ENCODE data around the gene FBXL13.

DNA sequence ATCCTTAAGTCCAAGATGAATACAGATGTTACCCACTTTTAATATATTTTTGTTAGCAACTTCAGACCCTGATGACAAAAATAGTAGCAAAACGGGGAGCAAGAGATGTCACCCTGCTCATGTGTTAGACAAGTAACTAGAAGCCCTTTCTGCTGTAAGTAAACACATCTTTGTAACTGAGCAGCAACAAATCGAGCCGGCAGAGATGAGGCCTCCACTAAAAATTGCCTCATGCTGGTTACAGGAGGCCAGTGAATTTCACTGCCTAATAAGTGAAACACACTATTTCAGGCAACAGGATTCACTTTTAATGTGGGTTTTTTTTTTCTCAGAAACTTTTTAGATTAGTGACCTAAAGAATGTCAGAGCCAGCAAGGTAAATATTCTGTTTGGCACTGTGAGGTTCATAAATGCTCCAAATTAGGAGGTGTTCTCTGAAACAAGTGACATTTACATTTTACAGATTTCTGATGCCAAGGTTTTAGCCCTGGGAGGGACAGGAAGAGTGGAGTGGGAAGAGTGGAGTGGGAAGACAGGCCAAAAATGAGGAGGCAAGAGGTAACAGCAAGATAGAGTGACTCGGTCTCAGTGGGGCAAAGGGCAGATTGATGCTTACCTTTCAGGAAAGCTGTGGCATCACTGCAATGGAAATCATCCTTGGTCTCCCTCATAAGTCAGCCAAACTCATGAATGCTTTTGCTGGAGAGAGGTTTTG, 215.4 kb downstream of the FBXL13 start:
- TF ChIP-seq, protein P1, sequence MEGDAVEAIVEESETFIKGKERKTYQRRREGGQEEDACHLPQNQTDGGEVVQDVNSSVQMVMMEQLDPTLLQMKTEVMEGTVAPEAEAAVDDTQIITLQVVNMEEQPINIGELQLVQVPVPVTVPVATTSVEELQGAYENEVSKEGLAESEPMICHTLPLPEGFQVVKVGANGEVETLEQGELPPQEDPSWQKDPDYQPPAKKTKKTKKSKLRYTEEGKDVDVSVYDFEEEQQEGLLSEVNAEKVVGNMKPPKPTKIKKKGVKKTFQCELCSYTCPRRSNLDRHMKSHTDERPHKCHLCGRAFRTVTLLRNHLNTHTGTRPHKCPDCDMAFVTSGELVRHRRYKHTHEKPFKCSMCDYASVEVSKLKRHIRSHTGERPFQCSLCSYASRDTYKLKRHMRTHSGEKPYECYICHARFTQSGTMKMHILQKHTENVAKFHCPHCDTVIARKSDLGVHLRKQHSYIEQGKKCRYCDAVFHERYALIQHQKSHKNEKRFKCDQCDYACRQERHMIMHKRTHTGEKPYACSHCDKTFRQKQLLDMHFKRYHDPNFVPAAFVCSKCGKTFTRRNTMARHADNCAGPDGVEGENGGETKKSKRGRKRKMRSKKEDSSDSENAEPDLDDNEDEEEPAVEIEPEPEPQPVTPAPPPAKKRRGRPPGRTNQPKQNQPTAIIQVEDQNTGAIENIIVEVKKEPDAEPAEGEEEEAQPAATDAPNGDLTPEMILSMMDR (IDR thresholded peaks at IDR 0.05) = no peak
- TF ChIP-seq POLR2A (IDR thresholded peaks at IDR 0.05) = no peak

Measured in vagina (tissue), 2 donors.